Skin of body (tissue), 2 donors: ENCODE data around the gene PIK3R1. TPM values are rescaled to one million over a fixed set of nuclear protein-coding genes. Genes with fewer than 3 reads are reported as not detected.

ENCODE experiments used
- DNase-seq: peaks from one replicate; lab custom pipeline; 2025; lab: John Stamatoyannopoulos, UW
- total RNA-seq: library from RNA; depleted of rRNA; stranded (reverse); fragments of >200 nt; gene quantifications from one replicate; pipeline ENCODE4 v1.2.3, GENCODE V29; 2014

The PIK3R1 gene
- 85.4 TPM for total RNA-seq

DNA sequence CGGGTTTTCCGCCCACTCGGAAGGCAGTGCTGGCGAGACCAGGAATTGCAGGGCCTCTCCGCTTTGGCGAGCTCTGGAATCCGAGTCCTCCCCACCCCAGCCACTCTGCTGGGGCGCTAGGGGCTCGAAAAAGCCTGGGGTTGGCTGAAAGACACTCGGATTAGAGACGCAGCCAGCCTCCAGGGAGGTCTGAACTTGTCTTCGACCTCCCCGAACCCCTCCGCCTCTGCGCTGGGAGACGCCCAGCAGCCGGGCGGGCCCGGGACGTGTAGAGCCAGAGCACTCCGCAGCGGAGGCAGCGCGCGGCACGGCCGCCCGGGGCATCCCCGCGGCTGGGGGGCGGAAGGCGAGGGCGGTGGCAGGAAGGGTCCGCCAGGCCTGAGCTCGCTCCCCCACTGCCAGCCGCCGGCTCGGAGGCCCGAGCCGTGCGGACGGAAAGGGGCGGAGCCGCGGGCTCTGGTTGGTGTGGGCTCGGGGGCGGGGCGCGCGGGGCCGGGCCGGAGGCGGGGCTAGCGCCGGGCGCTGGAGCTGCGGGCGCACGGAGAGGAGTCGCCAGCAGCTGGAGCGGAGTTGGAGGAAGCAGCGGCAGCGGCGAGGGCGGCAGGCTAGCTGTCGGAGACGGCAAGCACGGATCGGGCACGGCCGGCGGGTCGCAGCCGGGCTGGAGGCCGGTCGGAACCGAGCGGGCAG, at the start of gene PIK3R1:
TSS of gene PIK3R1 (plus strand) at position 549 of the 690 bp plus-strand sequence. CDS start 10,920 bp downstream, outside the sequence.
- peak; percentile 98 for DNase-seq

DNA sequence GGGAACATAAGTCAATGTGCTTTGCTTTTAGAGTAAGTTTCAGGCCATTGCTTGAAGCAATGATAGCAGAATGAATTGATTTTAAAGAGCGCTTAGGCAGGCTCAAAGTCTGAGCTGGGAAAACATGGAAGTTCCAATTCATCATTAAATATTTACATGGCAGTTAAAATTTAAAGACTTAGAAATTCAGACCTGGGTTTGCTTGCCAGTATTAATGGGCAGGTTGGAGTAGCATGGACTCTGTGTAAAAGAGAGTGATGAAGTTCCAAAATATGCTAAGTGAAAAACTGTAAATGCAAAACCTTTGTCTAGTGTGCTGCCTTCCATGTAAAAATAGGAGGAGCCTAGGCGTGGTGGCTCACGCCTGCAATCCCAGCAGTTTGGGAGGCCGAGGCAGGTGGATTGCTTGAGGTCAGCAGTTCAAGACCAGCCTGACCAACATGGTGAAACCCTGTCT, 48.3 kb upstream of the PIK3R1 start:
- no peak for DNase-seq

DNA sequence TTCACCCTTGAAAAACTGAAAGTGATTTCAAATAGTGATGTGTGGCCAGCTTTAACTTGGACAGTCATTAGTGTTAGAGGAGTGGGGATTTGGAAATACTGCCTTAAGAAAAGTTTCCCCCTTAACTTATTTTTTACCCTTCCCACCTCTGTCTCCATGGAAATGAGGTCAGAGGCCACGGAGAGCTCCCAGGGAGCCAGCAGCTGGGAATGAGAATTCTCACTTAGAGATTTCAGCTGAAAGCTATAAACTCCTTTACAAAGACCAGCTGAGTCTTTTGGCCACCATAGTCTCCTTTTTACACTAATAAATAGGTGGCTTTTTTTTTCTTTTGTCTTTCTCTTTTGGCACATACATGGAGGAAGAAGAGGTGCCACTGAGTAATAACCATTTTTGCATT, 45.7 kb upstream of the PIK3R1 start:
- DNase-seq, result no peak

DNA sequence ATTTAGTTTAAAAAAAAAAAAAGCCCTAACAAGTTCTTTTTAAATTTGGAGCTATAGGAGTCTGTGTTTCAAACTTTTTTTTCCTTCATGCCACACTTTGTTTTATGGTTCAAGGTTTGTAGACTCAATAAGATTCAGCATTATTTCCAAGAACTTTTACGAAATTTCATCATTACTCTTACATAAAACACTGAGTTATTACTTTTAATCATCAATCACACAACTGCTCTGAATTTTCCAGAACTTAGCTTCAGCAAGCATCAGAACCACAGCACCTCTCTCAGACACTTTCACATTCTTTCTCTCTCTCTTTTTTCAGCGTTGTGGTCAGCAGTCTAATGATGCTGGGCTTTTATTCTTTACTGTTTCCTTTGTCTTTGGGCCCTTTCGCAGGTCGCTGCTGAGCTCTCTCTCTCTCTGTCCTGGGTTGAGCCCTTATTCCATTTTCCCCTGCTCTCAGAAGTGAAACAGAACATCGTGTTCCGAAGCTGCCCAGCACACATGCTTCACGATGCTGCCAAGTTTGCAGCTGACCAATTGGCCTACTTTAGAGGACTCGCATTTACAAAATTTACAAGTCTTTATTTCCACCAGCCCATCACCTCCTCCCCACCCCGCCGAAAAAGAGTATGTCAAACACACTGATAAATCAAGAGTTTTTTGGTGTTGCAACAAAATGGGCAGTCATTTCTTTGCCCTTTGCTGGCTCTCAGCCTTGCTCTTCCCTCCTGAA, 44.6 kb upstream of the PIK3R1 start:
- DNase-seq, result peak; percentile 7

DNA sequence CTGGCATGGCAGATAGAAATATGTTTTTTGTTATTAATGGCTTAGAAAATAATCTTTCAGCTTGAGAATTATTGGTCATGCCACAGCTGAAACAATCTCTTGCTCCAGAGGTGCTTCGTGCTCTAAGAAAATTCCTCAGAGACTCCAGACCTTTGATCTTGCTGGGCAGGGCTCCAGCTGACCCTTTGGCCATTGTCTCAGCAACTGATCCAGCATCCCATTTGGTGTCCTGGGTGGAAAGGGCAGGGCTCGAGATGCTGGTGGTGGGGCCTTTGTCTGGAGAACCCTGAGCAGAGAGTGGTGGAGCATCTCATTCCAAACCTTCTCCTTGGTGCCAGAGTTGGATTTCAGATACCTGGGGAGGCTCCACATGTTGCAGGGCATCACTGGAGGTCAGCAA, 43.2 kb upstream of the PIK3R1 start:
- no peak for DNase-seq

DNA sequence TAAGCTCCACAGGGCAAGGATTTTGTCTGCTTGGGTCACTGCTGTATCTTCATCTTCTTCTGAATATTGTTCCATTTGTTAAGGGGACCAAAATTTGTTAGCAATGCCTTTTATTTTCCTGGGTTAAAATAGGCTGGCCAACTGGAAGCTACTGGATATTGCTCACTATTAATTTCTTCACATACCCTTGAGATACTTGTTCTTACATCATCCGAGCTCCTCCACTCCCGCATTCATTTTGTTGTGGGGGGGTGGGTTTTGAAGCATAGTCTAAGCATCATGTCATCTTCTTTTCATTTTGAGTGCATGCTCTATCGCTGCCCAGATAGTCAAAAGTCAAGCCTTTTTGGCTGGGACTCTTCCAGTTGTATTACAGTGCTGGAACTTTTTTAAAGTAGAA, 42.5 kb upstream of the PIK3R1 start:
- no peak for DNase-seq

DNA sequence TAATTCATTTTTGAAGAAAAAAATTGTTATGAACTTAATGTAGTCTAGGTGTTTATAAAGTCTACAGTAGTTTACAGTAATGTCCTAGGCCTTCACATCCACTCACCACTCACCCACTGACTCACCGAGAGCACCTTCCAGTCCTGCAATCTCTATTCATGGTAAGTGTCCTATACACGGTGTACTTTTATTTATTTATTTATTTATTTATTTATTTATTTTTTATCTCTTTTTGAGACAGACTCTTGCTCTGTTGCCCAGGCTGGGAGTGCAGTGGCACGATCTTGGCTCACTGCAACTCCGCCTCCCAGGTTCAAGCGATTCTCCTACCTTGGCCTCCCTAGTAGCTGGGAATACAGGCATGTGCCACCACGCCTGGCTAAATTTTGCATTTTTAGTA, 39.3 kb upstream of the PIK3R1 start:
- DNase-seq, result no peak

DNA sequence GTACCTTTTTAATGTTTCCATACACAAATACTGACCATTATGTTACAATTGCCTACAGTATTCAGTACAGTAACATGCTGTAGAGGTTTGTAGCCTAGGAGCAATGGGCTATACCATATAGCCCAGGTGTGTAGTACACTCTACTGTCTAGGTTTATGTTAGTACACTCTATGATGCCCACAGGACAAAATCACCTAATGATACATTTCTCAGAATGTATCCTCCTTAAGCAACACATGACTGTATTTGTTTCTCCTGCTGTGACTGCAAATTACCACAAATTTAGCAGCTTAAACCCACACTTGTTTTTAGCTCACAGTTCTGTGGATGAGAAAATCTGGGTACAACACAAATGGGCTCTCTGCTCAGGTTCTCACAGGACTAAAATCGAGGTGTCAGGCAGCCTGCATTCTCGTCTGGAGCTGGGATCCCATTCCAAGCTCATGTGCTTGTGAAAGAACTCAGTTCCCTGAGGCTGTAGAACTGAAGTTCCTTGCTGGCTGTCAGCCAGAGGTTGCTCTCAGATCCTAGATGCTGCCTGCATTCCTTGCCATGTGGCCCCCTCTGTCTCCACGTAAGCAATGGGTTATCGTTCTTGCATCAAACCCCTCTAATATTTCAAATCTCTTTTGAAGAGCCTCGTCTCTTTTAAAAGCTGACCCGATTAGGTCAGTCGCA, 38.6 kb upstream of the PIK3R1 start:
- DNase-seq, result no peak

DNA sequence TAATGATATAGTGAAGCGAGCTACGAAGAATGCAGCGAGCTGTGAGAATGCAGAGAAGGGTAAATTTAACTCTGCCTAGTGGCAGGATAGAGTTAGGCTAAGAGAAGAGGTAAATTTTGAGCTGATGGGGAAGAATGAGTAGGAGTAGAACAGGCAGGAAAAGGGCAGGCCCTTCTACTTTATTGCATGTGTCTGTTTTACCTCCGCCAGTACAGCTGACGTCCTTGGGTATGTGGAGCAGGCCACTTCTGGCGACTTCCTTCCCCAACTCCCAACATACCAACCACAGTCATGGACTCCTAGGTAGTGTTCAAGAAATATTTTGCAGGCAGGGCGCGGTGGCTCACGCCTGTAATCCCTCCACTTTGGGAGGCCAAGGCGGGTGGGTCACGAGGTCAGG, 37.9 kb upstream of the PIK3R1 start:
- DNase-seq, result no peak

DNA sequence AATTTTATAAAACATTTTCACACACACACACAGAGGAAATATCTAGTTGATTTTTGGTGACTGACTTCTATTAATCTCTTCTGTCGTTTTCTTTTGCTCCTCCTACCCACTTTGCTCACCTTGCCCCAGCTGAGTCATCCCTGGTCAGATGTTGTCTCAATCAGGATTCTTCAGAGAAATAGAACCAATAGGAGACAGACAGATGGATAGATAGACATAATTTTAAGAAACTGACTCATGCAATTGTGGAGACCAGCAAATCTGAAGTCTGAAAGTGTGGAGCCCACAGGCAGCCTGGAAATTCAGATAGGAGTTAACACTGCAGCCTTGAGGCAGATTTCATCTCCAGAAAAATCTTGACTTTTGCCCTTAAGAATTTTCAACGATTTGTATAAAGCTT, 37.0 kb upstream of the PIK3R1 start:
- DNase-seq, result no peak

DNA sequence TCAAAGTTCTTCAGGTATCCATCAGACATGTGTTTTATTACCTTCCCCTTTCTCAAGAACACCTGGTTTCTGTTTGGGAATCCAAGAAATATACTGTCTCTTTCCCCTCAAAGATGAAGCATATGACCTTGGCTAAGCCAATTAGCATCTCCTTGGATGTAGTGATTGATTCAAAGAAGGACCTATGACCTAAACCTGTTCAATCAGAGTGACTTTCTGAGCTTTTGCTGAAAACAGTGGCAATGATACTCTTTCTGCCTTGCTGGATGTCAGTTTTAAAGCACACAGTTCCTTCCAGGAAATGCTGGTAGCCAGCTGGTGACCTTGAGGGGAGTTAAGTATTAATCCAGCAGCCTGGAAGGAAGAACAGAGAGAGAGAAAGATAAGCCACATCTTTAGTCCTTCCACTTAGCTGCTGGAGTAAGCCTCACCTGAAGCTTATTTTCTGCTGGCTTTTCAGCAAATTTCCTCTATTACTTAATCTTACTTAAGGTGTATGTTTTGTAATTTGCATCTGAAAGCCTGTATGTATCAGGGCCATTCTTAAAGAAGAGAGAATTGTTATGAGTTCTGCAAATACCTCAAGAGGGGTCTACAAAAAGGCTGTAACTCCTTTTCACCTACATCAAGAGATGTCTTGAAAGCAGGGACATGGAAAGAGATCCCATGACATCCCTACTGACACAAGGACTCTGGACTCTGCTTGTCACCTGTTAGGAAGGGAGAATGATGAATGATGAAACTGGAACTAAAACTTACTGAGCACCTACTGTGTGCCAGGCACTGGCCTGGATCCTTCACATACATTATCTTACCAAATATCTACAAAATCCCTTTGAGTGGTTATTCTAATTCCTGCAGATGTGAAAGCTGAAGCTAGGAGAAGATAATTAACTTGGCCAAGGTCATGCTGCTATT, 35.2 kb upstream of the PIK3R1 start:
- DNase-seq, result no peak

DNA sequence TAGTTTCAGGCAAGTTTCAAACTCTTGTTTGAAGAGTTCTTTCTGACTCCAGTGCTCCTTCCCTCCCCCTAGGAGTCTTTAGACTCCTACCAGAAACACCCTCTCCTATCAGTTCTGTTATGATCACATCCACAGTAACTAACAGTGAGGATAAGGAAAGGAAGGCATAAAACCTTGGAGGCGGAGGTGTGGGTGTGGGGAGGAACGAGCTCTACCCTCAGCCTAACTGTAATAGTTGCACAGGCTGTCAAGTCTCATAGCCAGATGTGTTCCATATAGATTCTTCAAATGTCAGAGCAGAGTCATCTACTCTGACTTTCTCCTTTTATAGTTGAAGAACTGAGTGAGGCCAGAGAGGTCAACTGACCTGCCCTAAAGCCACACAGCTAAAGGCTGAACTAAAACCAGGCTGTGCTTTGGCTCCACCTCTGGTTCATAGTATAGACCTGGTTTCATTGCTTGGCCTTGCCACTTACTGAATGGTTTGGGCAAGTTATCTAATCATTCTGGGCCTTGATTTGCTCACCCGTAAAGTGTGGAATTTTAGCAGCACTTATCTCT, 34.4 kb upstream of the PIK3R1 start:
- DNase-seq, result no peak

DNA sequence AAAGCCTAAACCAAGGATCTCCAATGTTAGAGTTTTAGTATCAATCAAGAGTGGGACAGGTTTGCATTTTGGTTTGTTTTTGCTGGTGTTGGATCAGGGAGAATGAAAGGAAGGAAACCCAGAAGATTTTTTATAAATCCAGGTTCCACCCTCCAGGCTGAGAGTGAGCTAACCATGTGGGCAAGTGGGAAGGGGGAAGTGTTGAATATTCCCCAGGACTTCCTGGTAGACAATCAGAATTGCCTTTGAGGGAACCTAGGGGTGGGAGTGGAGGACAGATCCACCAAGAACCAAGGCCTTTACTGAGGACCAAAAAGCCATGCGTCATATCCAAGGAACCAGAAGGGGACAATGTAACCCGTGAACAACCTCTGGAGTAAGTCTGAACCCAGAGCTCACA, 33.5 kb upstream of the PIK3R1 start:
- DNase-seq, result no peak

DNA sequence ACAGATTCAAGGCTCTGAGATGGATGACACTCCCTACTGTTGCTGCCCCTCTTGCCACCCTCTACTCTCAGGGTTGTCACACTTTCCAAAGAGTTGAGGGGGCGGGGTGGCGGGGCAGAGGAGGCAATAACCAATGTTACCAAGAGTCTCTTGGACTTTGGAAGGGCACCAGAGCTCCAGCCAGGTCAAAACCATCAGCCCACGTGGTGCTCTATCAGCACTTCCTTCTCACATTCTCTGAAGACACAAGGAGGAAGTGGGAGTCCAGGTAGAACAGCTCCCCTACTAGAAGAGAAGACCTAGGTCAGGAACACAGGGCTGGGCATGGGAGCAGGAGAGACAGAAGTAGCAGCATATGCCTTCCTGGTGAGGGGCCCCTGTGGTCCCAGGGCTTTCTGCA, 33.0 kb upstream of the PIK3R1 start:
- DNase-seq, result no peak

DNA sequence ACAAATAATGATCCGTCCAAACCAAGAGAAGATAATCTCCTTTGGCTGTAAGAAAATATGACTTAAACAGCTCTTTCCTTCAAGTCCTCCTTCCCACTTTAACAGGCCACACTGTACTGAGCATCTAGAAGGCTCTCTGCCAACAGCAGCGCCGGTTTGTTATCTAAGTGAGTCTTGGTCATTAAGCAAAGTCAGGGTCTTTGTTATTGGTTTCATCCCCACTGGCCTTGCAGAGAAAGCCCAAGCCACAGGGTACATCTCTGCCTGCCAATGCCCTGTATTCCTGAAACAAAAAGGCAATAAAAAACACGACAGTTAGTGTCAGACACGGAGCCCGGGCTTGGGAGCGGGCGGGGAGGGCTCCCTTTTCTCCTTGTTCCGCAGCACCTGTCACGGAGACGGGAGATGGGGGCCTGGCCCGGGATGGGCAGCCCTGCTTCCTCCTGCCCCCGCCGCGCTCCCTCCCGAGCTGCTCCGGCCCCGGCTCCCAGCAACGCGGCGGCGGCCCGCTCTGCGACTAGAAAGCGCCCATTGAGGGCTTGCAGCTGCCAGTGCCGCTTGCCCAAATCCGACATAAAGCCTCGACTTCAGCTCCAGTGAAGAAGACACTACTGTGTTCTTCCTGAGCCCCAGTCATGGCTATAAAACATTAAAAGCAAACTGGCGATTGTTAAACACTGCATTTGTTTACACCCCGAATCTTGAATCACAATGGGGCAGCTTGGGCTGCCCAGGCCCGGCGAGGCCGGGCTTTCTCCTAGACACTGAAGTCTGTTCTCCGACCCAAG, 28.1 kb upstream of the PIK3R1 start:
- no peak for DNase-seq

DNA sequence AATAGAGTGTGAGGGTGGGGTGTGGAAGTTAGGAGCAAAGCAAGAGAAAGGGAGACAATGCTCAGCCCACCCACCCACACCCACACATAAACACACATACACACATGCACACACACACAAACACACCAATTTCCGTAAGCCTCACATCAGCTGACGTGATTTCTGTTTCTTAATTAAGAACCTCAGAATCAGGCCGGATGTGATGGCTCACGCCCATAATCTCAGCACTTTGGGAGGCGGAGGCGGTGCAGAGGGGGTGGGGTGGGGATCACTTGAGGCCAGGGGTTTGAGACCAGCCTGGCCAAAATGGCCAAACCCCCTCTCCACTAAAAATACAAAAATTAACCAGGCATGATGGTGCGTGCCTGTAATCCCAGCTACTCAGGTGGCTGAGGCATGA, 26.4 kb upstream of the PIK3R1 start:
- no peak for DNase-seq

DNA sequence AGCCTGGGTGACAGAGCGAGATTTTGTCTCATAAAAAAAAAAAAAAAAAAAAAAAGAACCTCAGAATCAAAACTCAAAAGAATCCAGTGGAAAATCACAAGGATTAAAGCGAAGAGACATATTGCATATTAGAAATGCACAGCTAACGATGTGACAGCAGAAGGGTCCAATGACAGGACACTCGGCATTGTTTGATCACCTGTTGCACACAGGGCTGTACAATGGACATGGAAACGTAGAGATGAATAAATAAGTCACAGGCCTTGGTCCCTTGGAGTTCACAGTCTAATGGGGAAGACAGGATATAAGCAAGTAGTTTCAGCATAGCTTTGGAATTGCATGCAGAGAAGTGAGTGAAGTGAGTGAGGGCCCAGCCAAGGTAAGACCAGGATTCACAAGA, 25.9 kb upstream of the PIK3R1 start:
- DNase-seq, result no peak

DNA sequence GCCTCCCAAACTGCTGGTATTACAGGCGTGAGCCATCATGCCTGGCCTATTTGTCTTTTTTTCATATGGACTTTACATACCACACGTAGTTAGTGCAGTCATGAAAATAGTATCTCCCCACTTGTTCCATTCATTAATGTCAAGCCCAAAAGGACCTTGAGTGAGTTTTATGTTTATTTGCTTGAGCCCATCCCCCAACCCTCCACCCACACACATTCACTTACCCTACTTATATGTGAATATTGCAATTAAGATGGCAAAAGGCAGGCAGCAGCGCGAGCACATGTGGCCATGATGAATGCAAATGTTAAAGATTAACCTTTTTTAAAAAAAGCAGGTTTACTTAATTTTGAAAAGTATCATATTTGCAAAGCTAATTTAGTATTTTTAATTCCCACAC, 24.9 kb upstream of the PIK3R1 start:
- no peak for DNase-seq

DNA sequence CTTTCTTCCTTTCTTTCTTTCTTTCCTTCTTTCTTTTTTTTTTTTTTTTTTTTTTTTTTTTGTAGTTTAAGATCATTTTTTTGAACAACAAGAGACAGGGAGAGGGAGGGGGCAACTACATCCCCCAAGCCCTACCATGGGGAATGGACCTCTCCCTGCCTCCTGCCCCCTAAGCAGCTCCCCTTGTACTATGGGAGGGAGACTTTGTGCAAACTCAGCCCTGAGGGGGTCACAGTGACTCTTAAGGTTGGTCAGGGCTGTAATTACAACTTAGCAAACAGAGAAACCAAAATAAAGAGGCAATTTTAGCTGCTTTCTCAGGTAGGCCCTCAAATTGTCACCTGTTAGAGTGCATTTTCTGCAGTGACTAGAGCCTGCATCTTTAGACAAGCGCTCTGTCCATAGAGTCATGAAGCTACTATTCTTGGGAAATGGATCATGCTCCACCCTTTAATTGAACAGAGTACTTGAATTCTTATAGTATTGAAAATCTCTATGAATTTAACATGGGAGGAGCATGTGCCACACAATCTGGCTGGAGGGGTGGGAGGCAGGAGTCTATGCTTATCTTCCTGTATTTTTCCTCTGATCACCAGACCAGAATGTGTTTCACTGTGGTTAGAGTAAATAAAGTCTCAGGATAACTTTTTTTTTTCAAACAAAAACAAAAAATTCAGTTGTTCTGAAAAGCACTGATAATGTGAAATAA, 24.3 kb upstream of the PIK3R1 start:
- DNase-seq, result no peak

DNA sequence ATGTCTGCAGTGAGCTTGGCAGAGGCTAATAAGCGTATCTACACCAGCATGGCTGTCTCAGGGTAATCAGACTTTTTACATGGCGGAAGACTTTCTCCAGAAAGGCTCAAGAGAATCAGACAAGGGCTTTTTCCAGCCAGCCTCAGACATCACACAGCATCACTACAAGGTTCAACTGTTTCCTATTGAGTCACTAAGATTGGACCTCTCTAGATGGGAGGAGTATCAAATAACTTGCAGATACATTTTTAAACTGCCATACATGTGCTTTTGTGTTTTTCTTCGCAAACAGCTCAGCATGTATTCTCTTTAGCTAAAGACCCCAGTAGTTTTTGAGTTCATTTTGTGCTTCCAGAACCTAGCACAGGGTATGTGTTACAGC, 22.9 kb upstream of the PIK3R1 start:
- DNase-seq, result no peak
